Ascending aorta (tissue), 2 donors: ENCODE results near the gene NAA40. TPM values are rescaled to one million over a fixed set of nuclear protein-coding genes. Genes with fewer than 3 reads are reported as not detected.

Experiments
- DNase-seq, 2 donors: peaks; one replicate each; pipeline ENCODE4 v3.0.0-alpha.2; 2019; ENCODE audit warnings: low spot score in 2 of 2
- H3K27ac ChIP-seq, 2 donors: fragments of 200-600 bp; sonication (generic); one replicate each; pipeline ENCODE4 v1.5.1; 2016 to 2017; ENCODE audit warnings: mild to moderate bottlenecking in 1 of 2
- H3K27me3 ChIP-seq: fragments of 200-600 bp; sonication (generic); one replicate; pipeline ENCODE4 v1.5.1; 2017
- H3K36me3 ChIP-seq, 2 donors: fragments of 200-600 bp; sonication (generic); one replicate each; pipeline ENCODE4 v1.5.1; 2016
- H3K4me1 ChIP-seq, 2 donors: fragments of 200-600 bp; sonication (generic); one replicate each; pipeline ENCODE4 v1.5.1; 2016 to 2017; ENCODE audit warnings: mild to moderate bottlenecking in 1 of 2
- H3K4me3 ChIP-seq, 2 donors: fragments of 200-600 bp; sonication (generic); one replicate each; pipeline ENCODE4 v1.5.1; 2016 to 2017; ENCODE audit warnings: mild to moderate bottlenecking in 1 of 2
- H3K9me3 ChIP-seq, 2 donors: fragments of 200-600 bp; sonication (generic); one replicate each; pipeline ENCODE4 v1.5.1; 2016
- CTCF ChIP-seq, 3 experiments: fragments of 200-600 bp in 2 of 3; fragments of 450-650 bp in 1 of 3; sonication (generic) in 2 of 3; IDR thresholded peaks; one replicate each; pipeline ENCODE4 v1.5.1; 2016 to 2019; ENCODE audit warnings: antibody characterized with exemption in 3 of 3, mild to moderate bottlenecking in 1 of 3, moderate library complexity in 1 of 3
- intact Hi-C: fragments of 100-400 bp; cut with DNase I; formaldehyde crosslinking; loops from one replicate; pipeline ENCODE4 v1.15.1; 2023
- total RNA-seq: library from RNA; depleted of rRNA; stranded (reverse); fragments of >200 nt; gene quantifications from one replicate; pipeline ENCODE4 v1.1.0, GENCODE V29; 2016

NAA40 gene
- total RNA-seq, 1 donor from 2014 or later: 3.1 TPM

GRCh38 chr11:63993993-63994392 is 55.2 kb downstream of the NAA40 start:
- Histone ChIP-seq H3K4me1 (peaks cover 0 to under 1% of the 10 kb centered on the region in 2 donors), H3K27me3 (no peaks in the 10 kb centered on the region), H3K9me3 (no peaks in the 10 kb centered on the region), H3K27ac (no peak overlapping the region), H3K4me3 (no peak overlapping the region), H3K36me3 (peaks cover 36 to 69% of the 10 kb centered on the region in 2 donors)
- intact Hi-C loops: no loop called here
- no peak for DNase-seq
- no peak for TF ChIP-seq CTCF (IDR thresholded peaks at IDR 0.05)

- no peak for DNase-seq
- H3K4me1 ChIP-seq: peaks cover 11 to 18% of the 10 kb centered on the region in 2 donors
- no peak for TF ChIP-seq CTCF (IDR thresholded peaks at IDR 0.05)
- peaks cover 26 to 47% of the 10 kb centered on the region in 2 donors for H3K36me3 ChIP-seq
- H3K27ac ChIP-seq: no peak overlapping the region
- H3K27me3 ChIP-seq: no peaks in the 10 kb centered on the region
- H3K4me3 ChIP-seq: no peak overlapping the region
- intact Hi-C loops: no loop called here
- no peaks in the 10 kb centered on the region for H3K9me3 ChIP-seq
Measured at GRCh38 chr11:63996512-63996911, 57.7 kb downstream of the NAA40 start.

GRCh38 chr11:63997104-63997700 is 58.4 kb downstream of the NAA40 start:
- intact Hi-C loops: no loop called here
- Histone ChIP-seq H3K27ac (no peak overlapping the region), H3K36me3 (peaks cover 26 to 41% of the 10 kb centered on the region in 2 donors), H3K4me1 (peaks cover 11 to 18% of the 10 kb centered on the region in 2 donors), H3K9me3 (no peaks in the 10 kb centered on the region), H3K27me3 (no peaks in the 10 kb centered on the region), H3K4me3 (no peak overlapping the region)
- TF ChIP-seq CTCF (IDR thresholded peaks at IDR 0.05): no peak
- no peak for DNase-seq

GRCh38 chr11:63997801-63998337 is 59.1 kb downstream of the NAA40 start:
- intact Hi-C loops: no loop called here
- peaks cover 26 to 41% of the 10 kb centered on the region in 2 donors for H3K36me3 ChIP-seq

GRCh38 chr11:63998558-63999348 is 60.0 kb downstream of the NAA40 start:
- Histone ChIP-seq H3K27me3 (no peaks in the 10 kb centered on the region), H3K36me3 (peaks cover 26 to 37% of the 10 kb centered on the region in 2 donors), H3K4me3 (peak overlapping the region in 1 of 2 donors; percentile 62), H3K27ac (no peak overlapping the region), H3K9me3 (no peaks in the 10 kb centered on the region), H3K4me1 (peaks cover 11 to 18% of the 10 kb centered on the region in 2 donors)
- intact Hi-C loops: no loop called here
- TF ChIP-seq CTCF (IDR thresholded peaks at IDR 0.05): no peak
- DNase-seq: no peak

More at GRCh38 chr11:63997801-63998337, 59.1 kb downstream of the NAA40 start:
- H3K27me3 ChIP-seq: no peaks in the 10 kb centered on the region
- no peak overlapping the region for H3K27ac ChIP-seq
- no peak overlapping the region for H3K4me3 ChIP-seq
- H3K9me3 ChIP-seq: no peaks in the 10 kb centered on the region
- TF ChIP-seq CTCF (IDR thresholded peaks at IDR 0.05): no peak
- H3K4me1 ChIP-seq: peaks cover 11 to 18% of the 10 kb centered on the region in 2 donors
- DNase-seq: no peak
